GM21447 (cell line): Measurements from ENCODE around the gene SLC16A3.
"Not testable (repeated sequence)": the region's sequence is repeated elsewhere in the genome, so short reads cannot be mapped to it uniquely, and the experiment has no call there.

Source experiments
- ATAC-seq: cut with Tn5 transposase; IDR thresholded peaks from one replicate; pipeline ENCODE4 v1.9.1; 2021; ENCODE audit not compliant: unreplicated experiment

The SLC16A3 gene

DNA sequence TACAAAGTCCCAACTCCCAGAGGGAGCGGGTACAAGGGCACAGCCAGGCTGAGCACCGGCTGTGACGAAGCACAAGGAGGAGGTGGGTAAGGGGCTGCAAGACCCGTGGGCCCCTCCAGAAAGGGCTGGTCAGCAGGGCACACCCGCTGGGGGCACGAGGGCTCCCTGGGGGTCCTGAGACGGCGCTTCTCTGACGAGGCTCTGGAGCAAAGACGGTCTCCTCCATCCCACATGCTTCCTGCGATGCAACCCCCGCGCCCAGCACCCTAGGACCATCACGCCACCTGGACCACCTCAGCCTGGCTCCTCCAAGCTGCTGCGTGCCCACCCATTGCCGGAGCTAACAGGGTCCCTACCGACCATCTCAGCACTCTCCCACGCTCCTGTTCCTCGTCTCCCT lies 24.9 kb upstream of the SLC16A3 start:
- ATAC-seq = no peak

DNA sequence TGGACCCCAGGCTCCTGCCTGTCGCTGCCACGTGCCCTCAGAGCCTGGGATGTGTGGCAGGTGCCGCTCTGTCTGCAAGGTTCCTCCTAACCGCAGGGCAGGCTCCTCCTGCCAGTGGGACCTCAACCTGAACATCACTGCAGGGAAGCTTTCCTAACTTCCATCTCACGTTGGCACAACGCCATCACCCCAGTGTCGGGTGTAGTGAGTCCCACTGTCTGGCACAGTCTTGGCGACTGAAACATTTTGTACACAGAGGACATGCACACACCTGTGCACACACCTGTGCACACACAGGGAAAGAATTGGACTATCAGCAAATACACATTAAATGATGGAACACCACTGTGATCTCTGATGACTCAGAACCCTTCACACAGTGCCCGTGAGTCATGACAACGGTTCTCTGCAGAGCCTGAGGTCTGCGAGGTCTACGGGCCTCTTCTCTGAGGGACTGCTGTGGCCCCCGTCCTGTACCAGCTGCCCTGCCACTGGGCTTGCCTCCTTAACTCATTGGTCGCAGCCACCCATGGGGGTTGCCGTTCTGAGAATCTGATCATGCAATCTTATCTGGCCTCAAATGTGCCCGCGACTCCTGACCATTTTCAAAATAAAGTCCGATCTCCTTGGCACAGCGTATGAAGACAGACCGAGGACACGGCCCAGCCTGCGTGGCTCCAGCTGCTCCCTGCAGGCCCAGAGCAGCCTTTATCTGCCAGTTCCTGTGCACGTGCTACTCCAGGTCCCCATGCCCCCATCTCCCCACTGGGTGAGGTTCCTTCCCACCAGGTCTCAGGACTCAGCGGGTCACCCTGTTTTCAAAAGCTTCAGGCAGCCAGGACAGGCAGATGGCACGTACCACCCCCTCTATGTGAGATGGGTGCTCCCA lies 23.8 kb upstream of the SLC16A3 start:
- no peak for ATAC-seq

- no peak for ATAC-seq
Observed at GRCh38 chr17:82205720-82206508, 22.9 kb upstream of the SLC16A3 start.

DNA sequence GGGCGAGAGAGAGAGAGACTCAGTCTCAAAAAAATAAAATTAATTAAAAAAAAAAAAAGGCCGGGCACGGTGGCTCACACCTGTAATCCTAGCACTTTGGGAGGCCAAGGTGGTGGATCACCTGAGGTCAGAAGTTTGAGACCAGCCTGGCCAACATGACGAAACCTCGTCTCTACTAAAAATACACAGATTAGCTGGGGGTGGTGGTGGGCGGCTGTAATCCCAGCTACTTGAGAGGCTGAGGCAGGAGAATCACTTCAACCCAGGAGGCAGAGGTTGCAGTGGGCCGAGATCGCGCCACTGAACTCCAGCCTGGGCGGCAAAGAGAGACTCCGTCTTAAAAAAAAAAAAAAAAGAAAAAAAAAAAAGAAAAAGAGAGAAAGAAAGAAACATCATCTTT lies 18.2 kb upstream of the SLC16A3 start:
- ATAC-seq = not testable (repeated sequence)

DNA sequence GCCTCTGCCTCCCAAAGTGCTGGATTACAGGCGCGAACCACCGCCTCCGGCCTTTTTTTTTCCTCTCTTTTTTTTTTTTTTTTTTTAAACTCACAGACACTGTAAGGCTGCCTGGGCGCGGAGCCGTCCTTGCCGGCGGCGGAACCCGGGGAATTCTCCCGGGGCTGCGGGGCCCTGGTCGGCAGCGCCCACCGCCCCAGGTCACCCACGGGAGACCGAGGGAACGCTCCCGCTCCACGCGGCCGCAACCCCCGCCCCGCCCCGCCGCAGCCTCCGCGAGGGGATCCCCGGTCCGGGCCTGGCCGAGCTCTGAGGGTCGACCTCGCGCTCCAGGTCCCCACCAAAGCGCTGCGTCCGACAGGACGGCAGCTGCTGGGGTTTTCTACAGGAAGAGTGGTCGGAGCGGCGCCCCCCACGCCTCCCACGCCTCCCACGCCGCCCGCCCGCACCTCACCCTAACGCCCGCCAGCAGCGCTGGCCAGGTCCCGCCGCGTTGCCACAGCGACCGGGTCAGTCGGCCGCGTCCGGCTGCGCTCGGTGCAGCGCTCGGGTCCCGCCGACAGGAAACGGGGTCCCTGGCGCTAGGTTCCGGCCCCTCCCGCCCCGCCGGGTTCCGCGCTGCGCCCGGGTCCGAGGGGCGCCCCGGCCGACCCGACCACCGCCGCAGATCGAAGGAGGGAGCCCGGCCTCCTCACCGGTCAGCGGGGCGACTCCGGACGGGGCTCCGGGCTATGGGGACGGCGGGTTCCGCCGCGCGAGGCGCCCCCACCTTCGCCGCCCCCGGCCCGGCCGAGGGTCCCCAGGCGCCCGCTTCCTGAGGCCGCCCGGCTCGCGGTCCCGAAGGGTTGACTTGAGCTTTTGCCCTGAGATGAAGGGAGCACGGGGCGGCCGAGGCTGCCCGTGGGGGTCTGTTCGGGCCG lies 16.3 kb upstream of the SLC16A3 start, which contains the start of gene CCDC57:
Gene CCDC57, minus strand, starts transcription at position 512 of the 920 bp plus-strand sequence. CDS start 10,898 bp downstream, outside the sequence.
- peak; percentile 40 for ATAC-seq

GRCh38 chr17:82213251-82214011 lies 15.4 kb upstream of the SLC16A3 start:
- no peak for ATAC-seq

DNA sequence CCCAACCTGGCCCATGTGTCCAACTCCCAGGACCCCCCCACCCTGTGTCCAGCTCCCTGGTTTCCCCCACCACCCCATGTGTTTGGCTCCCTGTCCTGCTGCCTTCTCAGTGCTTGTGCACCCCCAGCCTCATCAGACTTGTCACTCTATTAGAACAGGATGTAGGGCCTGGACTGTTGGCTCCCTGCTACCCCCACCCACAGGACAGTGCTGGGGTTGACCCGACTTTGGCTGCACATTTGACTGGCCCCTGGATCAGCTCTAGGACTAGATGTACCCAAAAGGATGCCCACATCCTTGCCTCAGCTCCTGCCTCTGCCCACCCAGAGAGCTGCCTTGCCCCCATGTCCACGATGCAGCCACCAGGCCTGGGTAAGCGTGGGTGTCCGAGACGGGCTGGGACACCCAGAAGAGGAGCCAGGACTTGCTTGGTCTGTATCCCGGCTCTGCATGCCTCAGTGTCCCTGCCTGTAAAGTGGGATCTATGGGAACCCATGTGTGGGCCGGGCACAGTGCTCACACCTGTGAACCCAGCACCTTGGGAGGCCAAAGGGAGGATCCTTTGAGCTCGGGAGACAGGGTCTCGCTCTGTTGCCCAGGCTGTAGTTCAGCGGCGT lies 14.7 kb upstream of the SLC16A3 start:
- ATAC-seq = no peak

GRCh38 chr17:82215095-82215971 lies 13.5 kb upstream of the SLC16A3 start:
- ATAC-seq = no peak

DNA sequence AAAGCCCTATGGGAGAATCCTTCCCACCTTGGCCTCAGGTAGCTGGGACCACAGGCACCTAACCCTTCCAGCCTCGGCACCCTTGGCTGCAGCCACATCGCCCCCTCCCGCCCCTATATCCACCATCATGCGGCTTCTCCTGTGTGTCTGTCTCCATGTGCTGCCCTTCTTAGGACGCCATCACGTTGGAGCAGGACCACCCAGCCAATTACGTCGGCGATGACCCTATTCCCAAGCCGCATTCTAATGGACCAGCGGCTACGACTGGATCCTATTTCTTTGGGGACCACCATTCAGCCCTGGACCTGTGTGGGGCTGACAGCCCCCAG lies 12.9 kb upstream of the SLC16A3 start:
- no peak for ATAC-seq

- ATAC-seq = peak; percentile 54
Observed at GRCh38 chr17:82216301-82217119, 12.3 kb upstream of the SLC16A3 start.

GRCh38 chr17:82217120-82217529 lies 11.7 kb upstream of the SLC16A3 start:
- ATAC-seq = no peak

DNA sequence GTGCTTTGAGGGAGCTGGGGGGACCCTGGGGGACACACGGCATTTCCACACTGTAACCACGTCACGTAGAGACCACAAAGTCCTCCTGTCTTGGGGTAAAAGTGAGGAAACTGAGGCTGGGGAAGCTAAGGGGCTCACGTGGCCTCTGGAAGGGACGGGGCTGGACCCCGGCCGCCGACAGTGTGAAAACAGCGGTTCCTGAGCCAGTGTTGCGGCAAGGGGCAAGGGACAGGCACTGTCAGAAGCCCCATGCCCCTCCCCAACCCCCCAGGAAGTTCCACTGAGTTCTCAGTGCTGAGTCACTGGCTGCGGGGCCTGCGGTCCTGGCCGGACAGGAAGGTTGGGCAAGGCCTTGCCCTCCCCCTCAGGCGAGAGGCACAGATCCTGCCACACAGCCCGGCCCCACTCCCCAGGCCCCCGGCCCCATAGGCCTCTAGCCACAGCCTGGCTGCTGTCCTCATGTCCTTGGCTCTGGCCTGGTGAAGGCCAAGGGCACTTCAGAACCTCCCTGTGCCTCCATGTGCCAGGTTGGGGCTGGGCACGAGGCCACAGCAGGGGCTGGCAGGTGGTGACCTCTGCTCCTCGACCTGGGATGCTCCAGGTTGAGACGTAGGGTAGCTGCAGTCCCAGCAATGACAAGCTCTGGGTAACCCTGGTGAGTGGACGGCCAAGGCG lies 11.2 kb upstream of the SLC16A3 start:
- no peak for ATAC-seq

GRCh38 chr17:82218349-82219075 lies 10.3 kb upstream of the SLC16A3 start:
- ATAC-seq = no peak

DNA sequence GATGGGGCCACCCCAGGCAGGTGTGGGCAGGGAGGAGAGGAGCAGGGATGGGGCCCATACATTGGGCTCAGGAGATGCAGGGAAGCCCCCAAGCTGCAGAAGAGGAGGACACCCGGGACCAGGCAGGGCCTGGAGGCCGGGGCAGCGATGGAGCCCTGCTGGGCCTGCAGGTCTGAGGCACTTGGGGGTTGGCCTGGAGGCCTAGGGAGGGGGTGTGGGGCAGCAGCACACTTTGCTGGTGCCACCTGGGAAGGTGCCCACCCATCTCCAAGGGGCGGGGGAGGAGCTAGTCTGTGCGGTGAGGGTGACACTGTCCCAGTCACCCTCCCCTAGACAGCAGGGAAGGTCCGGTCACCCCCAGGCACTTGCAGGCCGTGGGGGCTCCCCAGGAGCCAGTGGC lies 9.8 kb upstream of the SLC16A3 start:
- no peak for ATAC-seq

- ATAC-seq = no peak
Observed at GRCh38 chr17:82219753-82220709, 8.8 kb upstream of the SLC16A3 start.
